ENCODE measurements around the gene CD200. TPM values are rescaled to one million over a fixed set of nuclear protein-coding genes. Genes with fewer than 3 reads are reported as not detected.

Gene CD200
- total and polyA plus RNA-seq, 4 donors: 0.10 to 0.28 (median 0.20) TPM

DNA sequence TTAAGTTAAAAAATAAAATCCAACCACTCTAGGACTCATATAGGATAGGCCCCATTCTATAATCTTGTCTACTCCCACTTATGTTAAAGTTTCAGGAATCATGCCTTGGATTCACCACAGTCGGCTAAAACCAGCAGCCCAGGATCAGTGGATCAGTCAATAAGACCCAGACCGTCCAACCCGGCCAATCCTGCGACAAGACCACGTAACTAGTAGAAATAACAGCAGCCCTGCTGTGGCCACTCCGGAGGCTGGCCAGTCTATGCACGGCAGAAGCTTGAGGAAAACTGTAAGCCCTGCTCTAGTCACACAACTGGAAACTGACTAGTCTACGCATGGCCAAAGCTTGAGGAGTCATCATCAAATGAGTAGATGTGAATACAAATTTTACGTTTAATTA is 26.1 kb upstream of the CD200 start (continued):
- TF ChIP-seq, protein P1, sequence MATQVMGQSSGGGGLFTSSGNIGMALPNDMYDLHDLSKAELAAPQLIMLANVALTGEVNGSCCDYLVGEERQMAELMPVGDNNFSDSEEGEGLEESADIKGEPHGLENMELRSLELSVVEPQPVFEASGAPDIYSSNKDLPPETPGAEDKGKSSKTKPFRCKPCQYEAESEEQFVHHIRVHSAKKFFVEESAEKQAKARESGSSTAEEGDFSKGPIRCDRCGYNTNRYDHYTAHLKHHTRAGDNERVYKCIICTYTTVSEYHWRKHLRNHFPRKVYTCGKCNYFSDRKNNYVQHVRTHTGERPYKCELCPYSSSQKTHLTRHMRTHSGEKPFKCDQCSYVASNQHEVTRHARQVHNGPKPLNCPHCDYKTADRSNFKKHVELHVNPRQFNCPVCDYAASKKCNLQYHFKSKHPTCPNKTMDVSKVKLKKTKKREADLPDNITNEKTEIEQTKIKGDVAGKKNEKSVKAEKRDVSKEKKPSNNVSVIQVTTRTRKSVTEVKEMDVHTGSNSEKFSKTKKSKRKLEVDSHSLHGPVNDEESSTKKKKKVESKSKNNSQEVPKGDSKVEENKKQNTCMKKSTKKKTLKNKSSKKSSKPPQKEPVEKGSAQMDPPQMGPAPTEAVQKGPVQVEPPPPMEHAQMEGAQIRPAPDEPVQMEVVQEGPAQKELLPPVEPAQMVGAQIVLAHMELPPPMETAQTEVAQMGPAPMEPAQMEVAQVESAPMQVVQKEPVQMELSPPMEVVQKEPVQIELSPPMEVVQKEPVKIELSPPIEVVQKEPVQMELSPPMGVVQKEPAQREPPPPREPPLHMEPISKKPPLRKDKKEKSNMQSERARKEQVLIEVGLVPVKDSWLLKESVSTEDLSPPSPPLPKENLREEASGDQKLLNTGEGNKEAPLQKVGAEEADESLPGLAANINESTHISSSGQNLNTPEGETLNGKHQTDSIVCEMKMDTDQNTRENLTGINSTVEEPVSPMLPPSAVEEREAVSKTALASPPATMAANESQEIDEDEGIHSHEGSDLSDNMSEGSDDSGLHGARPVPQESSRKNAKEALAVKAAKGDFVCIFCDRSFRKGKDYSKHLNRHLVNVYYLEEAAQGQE (IDR thresholded peaks at IDR 0.05): no peak
- no peak for TF ChIP-seq GABPA (IDR thresholded peaks at IDR 0.05 in 1 of 2, conservative IDR thresholded peaks at IDR 0.05 in 1 of 2)

DNA sequence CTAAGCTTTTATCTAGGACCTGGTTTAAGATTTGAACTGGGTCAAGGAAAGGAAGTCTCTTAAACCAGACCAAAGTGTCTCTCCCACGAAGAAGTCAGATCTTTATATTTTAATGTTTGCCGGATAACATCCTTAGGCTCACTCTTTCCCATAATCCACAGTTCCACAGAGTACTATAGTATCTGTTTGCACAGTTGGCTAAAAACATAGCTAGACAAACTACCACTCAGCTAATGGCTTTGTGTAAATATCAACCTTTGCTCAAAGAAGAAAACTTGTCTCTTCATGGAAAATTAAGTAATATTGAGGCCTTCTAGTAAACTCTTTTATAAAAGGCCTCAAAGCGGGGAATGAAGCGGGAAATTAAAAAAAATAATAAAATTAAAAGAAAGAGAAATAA is 25.4 kb upstream of the CD200 start:
- H3K36me3 ChIP-seq (ENCODE audit: control insufficient read depth in 4 of 4, insufficient read depth in 3 of 4, low read depth in 1 of 4, low read length in 3 of 4): no peaks in the 10 kb centered on the region
- H3K9me3 ChIP-seq (ENCODE audit: control insufficient read depth in 4 of 4, low read length in 3 of 4): no peaks in the 10 kb centered on the region
- no peak for DNase-seq (ENCODE audit: low spot score)
- peaks cover 0 to 3% (median 0%) of the 10 kb centered on the region in 4 donors for H3K4me1 ChIP-seq (ENCODE audit: control insufficient read depth in 4 of 4, insufficient read depth in 4 of 4, low read length in 3 of 4)
- no peak overlapping the region for H3K27ac ChIP-seq (ENCODE audit: low read depth in 1 of 2, low read length in 2 of 2)
- TF ChIP-seq HNF4A (conservative IDR thresholded peaks at IDR 0.05) (no peak), GABPA (IDR thresholded peaks at IDR 0.05 in 1 of 2, conservative IDR thresholded peaks at IDR 0.05 in 1 of 2) (no peak), NR2F2 (IDR thresholded peaks at IDR 0.05) (no peak), RXRA (IDR thresholded peaks at IDR 0.05) (no peak), FOXA1 (IDR thresholded peaks at IDR 0.05) (no peak), HNF4G (IDR thresholded peaks at IDR 0.05) (no peak), TAF1 (conservative IDR thresholded peaks at IDR 0.05) (no peak), FOXA2 (IDR thresholded peaks at IDR 0.05) (no peak), RAD21 (IDR thresholded peaks at IDR 0.05) (no peak), JUND (IDR thresholded peaks at IDR 0.05) (no peak), YY1 (IDR thresholded peaks at IDR 0.05) (no peak), EGR1 (IDR thresholded peaks at IDR 0.05; ENCODE audit: low read depth in 2 of 2) (no peak)
- TF ChIP-seq, protein P2, sequence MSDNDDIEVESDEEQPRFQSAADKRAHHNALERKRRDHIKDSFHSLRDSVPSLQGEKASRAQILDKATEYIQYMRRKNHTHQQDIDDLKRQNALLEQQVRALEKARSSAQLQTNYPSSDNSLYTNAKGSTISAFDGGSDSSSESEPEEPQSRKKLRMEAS (IDR thresholded peaks at IDR 0.05): no peak
- TF ChIP-seq, protein P1 (IDR thresholded peaks at IDR 0.05): no peak
- TF ChIP-seq, protein P3, sequence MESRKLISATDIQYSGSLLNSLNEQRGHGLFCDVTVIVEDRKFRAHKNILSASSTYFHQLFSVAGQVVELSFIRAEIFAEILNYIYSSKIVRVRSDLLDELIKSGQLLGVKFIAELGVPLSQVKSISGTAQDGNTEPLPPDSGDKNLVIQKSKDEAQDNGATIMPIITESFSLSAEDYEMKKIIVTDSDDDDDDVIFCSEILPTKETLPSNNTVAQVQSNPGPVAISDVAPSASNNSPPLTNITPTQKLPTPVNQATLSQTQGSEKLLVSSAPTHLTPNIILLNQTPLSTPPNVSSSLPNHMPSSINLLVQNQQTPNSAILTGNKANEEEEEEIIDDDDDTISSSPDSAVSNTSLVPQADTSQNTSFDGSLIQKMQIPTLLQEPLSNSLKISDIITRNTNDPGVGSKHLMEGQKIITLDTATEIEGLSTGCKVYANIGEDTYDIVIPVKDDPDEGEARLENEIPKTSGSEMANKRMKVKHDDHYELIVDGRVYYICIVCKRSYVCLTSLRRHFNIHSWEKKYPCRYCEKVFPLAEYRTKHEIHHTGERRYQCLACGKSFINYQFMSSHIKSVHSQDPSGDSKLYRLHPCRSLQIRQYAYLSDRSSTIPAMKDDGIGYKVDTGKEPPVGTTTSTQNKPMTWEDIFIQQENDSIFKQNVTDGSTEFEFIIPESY (IDR thresholded peaks at IDR 0.05): no peak
- TF ChIP-seq, protein P4, sequence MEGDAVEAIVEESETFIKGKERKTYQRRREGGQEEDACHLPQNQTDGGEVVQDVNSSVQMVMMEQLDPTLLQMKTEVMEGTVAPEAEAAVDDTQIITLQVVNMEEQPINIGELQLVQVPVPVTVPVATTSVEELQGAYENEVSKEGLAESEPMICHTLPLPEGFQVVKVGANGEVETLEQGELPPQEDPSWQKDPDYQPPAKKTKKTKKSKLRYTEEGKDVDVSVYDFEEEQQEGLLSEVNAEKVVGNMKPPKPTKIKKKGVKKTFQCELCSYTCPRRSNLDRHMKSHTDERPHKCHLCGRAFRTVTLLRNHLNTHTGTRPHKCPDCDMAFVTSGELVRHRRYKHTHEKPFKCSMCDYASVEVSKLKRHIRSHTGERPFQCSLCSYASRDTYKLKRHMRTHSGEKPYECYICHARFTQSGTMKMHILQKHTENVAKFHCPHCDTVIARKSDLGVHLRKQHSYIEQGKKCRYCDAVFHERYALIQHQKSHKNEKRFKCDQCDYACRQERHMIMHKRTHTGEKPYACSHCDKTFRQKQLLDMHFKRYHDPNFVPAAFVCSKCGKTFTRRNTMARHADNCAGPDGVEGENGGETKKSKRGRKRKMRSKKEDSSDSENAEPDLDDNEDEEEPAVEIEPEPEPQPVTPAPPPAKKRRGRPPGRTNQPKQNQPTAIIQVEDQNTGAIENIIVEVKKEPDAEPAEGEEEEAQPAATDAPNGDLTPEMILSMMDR (IDR thresholded peaks at IDR 0.05; ENCODE audit: low read depth, low read length, missing input control): no peak
- TF ChIP-seq, protein P5, sequence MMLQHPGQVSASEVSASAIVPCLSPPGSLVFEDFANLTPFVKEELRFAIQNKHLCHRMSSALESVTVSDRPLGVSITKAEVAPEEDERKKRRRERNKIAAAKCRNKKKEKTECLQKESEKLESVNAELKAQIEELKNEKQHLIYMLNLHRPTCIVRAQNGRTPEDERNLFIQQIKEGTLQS (IDR thresholded peaks at IDR 0.05): no peak
- 68% methylated on average over 4 of the region's 4 CpGs for WGBS
- no peaks in the 10 kb centered on the region for H3K27me3 ChIP-seq (ENCODE audit: control insufficient read depth in 4 of 4, insufficient read depth in 4 of 4, low read length in 3 of 4)
- no peak overlapping the region for H3K9ac ChIP-seq (ENCODE audit: low read depth in 1 of 2, low read length in 2 of 2)
- H3K4me3 ChIP-seq (ENCODE audit: low read depth in 1 of 3, low read length in 3 of 3): no peak overlapping the region
